ENCODE results near the gene TANGO6. TPM values are rescaled to one million over a fixed set of nuclear protein-coding genes. Genes with fewer than 3 reads are reported as not detected.

Gene TANGO6
- total and polyA plus RNA-seq, 10 of the 15 experiments (the other 5 are each of a cell fraction or from before 2014, with no cell fraction given): 1.1 to 20.6 (median 11.0) TPM

- TF ChIP-seq ZNF592 (IDR thresholded peaks at IDR 0.05): peak; percentile 100
- no peak for TF ChIP-seq RCOR1 (conservative IDR thresholded peaks at IDR 0.05; ENCODE audit: low read depth, low read length)
- TF ChIP-seq E2F8 (IDR thresholded peaks at IDR 0.05; ENCODE audit: low read depth, partially characterized antibody): no peak
- peak; percentile 76; the same call in 1 of the 2 replicates for TF ChIP-seq IKZF1 (conservative IDR thresholded peaks at IDR 0.05)
- TF ChIP-seq ZNF622 (IDR thresholded peaks at IDR 0.05): no peak
- TF ChIP-seq PRDM15 (CRISPR knock-in tag; IDR thresholded peaks at IDR 0.05): no peak
- peak; percentile 84 for TF ChIP-seq GATAD2B (conservative IDR thresholded peaks at IDR 0.05; ENCODE audit: low read depth)
- TF ChIP-seq NFXL1 (IDR thresholded peaks at IDR 0.05; ENCODE audit: borderline replicate concordance): no peak
- no peak for TF ChIP-seq ZBED1 (IDR thresholded peaks at IDR 0.05; ENCODE audit: borderline replicate concordance)
- TF ChIP-seq RELA (IDR thresholded peaks at IDR 0.05; ENCODE audit: borderline replicate concordance, partially characterized antibody): peak; percentile 88
- TF ChIP-seq JUNB (IDR thresholded peaks at IDR 0.05): no peak
- no peak for TF ChIP-seq TCF7 (IDR thresholded peaks at IDR 0.05; ENCODE audit: borderline replicate concordance)
- TF ChIP-seq RBBP5 (conservative IDR thresholded peaks at IDR 0.05): no peak
- TF ChIP-seq SP1 (IDR thresholded peaks at IDR 0.05; ENCODE audit: low read depth, low read length): no peak
- no peak for TF ChIP-seq JUND (IDR thresholded peaks at IDR 0.05; ENCODE audit: low read depth, low read length)
- TF ChIP-seq ELK1 (IDR thresholded peaks at IDR 0.05; ENCODE audit: low read depth, low read length): 0 out of 2 replicates have a peak, but pooled peaks have one; percentile 35
- no peak for TF ChIP-seq PAX5 (IDR thresholded peaks at IDR 0.05; ENCODE audit: borderline replicate concordance, low read depth, low read length)
- no peak for TF ChIP-seq MYB (IDR thresholded peaks at IDR 0.05; ENCODE audit: borderline replicate concordance, low read depth, low read length)
Measured at GRCh38 chr16:68843482-68844210, at the start of gene TANGO6 (continued).
